GM21423 (cell line): ENCODE measurements around the gene AUTS2.

Experiments
- ATAC-seq: cut with Tn5 transposase; IDR thresholded peaks from one replicate; pipeline ENCODE4 v1.9.1; 2021; ENCODE audit warnings: mild to moderate bottlenecking, moderate library complexity; ENCODE audit not compliant: unreplicated experiment

Gene AUTS2

GRCh38 chr7:70044064-70044463, 445.8 kb downstream of the AUTS2 start:
- no peak for ATAC-seq

- ATAC-seq: no peak
These were observed 446.2 kb downstream of the AUTS2 start for GRCh38 chr7:70044525-70044924.

GRCh38 chr7:70044981-70045380, 446.7 kb downstream of the AUTS2 start:
- no peak for ATAC-seq

- ATAC-seq: no peak
These were observed 449.1 kb downstream of the AUTS2 start for GRCh38 chr7:70047384-70047783.

DNA sequence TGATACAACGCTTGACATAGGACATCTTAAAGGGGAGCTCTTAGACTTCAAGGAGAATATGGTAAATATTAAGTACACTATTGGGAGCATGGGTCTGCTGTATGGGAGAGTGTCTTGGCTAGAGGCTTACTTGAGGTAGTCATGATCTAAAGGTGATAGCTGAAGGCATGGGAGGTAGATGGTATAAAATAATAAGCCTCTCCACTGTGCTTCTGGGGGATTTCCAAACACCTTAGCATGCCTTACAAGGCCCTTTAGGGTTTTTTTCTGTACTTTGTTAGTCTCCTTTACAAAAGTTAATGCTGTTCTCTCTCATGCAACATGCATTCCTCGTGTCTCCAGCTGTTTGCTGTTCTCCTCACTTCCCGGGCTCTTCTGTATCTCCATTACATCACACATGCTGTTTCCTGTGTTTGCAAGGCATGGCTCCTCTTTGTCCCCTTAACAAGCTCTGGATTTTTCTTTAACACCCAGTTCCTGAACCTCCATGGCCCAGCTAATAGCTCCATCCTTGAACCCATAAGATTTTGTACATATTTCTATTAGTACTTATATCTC, 449.7 kb downstream of the AUTS2 start:
- ATAC-seq: no peak

GRCh38 chr7:70051726-70052125, 453.5 kb downstream of the AUTS2 start:
- no peak for ATAC-seq

DNA sequence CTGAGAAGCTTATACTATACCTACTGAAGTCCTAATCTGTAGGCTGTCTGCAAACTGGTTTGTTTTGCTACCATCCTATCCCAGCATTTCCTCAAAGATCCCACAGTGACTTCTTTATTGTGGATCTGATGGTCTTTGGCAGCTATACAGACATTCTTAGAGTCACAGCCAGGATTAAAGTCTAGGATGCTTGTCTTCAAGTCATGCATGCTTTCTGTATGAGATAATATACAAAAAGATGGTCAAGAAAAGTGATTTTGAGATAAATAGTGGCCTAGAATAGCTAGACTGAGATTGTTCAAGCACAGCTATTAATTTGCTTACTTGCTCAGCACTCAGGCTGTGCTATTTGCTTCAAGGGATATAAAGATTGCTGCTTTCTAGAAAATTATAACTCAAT, 454.4 kb downstream of the AUTS2 start:
- no peak for ATAC-seq

DNA sequence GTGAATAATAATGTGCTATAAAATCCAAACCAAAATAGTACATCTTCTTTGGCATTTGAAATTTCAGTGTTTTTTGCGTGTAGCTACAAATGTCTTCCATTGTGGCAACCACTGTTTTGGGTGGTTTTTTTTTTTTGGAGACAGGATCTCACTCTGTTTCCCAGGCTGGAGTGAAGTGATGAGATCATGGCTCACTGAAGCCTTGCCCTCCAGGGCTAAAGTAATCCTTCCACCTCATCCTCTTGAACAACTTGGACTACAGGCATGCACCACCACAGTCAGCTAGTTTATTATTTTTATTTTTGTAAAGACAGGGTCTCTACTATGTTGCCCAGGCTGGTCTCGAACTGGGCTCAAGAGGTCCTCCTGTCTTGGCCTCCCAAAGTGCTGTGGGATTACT, 455.1 kb downstream of the AUTS2 start:
- no peak for ATAC-seq

- ATAC-seq: no peak
These were observed 455.7 kb downstream of the AUTS2 start for GRCh38 chr7:70053989-70054388.

DNA sequence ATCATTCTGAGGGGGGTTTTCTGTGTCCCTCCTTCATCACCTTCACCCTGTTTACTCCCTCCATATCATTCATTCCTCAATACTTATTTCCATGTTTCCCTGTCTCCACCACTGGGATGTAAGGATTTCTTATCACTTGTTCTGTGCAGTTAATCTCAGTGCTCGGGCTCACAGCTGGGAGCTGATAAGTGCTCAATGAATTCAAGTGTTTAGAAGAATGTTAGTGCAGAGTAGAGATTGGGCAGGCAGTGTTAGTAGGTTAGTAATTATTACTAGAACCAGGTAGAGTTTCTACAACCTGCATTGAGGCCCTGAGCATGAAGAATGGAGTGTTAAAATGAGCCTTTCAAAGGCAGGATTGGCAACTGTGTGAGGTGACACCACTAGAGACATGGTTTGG, 458.1 kb downstream of the AUTS2 start:
- no peak for ATAC-seq

GRCh38 chr7:70060298-70061068, 462.2 kb downstream of the AUTS2 start:
- ATAC-seq: no peak

GRCh38 chr7:70063371-70063770, 465.1 kb downstream of the AUTS2 start:
- ATAC-seq: no peak

- ATAC-seq: no peak
These were observed 465.7 kb downstream of the AUTS2 start for GRCh38 chr7:70063927-70064326.

DNA sequence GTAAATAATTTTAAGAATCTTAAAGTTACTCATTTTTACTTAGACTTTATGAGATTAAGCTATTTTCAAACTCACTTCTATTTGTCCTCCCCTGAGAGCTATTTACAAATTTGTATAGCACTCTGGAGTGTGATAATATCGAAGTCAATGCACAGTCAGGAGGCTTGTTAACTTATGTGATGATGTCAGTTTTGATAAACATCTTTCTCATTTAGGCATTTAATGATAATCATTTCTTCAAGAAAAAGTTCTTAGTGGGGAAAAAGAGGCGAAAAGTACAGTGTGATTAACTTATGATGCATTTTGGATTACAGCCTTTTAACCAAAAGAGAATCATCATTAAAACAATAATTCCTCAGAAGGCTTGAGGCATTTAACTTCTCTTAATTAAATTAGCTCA, 468.6 kb downstream of the AUTS2 start:
- ATAC-seq: no peak

DNA sequence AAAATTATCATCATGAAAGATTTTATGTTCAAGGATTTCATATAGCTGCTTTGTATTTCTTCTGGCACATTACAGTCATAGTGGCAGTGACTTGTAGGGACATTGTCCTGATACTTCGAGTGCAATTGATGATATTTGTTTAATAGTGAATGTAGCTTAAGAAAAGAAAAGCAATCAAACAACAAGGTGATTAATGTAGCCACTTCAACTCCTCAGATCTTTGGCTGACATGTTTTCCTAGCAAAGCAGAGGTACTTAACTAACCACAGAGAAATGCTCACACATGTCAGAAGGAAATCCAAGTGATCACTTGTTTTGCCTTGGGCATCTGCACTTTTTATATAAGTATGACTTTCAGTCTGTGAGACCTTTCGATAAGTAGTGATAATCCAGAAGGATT, 470.3 kb downstream of the AUTS2 start:
- no peak for ATAC-seq

DNA sequence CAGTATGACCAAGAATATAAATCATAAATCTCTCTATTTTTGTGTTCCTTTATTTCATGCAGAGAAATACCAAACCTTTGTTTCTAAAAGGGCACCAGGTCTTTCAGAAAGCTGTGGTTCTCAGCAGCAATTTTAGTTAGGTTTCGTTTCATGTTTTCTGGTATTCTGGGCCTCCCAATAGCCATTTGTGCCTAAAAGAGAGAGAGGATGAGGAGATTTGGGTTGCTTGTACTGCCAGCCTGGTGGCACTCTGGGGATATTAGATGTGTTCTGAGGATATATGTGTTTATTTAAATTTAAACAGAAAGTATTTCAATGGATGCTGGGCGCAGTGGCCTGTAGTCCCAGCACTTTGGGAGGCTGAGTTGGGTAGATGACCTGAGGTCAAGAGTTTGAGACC, 471.7 kb downstream of the AUTS2 start:
- no peak for ATAC-seq

DNA sequence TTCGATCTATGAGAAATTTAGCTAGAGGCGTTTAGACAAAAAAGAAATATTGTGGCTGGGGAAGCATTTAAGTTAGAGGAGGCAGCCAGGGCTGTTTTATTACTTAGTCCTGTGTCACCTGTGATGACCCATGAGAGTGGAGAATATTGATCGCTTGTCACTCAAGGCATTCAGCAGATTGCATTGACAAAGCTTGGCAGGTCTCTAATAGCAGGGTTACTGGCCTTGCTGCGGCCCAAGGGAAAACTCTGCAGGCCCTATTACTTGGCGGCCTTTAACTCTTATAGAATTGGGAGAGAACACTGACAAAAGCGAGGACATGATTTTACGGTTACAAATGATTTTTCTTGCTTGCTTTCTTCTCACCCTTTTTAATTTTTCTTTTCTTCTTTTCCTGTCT, 473.5 kb downstream of the AUTS2 start:
- no peak for ATAC-seq

- ATAC-seq: no peak
These were observed 473.9 kb downstream of the AUTS2 start for GRCh38 chr7:70072220-70072619.

DNA sequence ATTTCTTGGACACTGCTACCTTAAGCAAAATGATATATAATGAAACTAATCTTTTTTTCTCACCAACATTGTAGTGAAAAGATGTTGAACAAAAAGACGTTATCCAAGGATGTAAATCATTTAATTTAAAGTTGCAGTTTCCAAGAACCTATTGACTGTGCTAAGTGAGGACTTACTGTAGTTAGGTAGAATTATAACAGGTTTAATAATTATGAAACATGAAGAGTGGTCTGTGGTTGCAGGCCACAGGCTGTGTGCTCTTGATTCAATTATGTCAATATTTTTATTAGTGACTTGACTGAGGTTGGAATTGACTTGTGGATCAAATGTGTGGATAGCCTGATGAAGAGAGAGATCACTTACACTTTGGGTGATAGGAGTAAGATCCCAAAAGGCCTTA, 478.1 kb downstream of the AUTS2 start:
- no peak for ATAC-seq

GRCh38 chr7:70082099-70082611, 483.9 kb downstream of the AUTS2 start:
- no peak for ATAC-seq

- no peak for ATAC-seq
These were observed 493.1 kb downstream of the AUTS2 start for GRCh38 chr7:70091362-70091761.

- no peak for ATAC-seq
These were observed 494.3 kb downstream of the AUTS2 start for GRCh38 chr7:70092314-70093204.
